Muscle layer of colon (tissue), 2 donors: Measurements from ENCODE around the gene ZMYND11.

Experiments
- H3K27ac ChIP-seq: one replicate; pipeline ENCODE4 v1.7.0; 2013; ENCODE audit warnings: low read depth, mild to moderate bottlenecking, low read length, moderate library complexity
- H3K27me3 ChIP-seq, 2 donors: one replicate each; pipeline ENCODE4 v1.7.0; 2013; ENCODE audit warnings: low read length in 2 of 2, mild to moderate bottlenecking in 2 of 2; ENCODE audit not compliant: insufficient read depth in 2 of 2, control insufficient read depth in 1 of 2
- H3K36me3 ChIP-seq: one replicate; pipeline ENCODE4 v1.7.0; 2013; ENCODE audit warnings: mild to moderate bottlenecking, low read length; ENCODE audit not compliant: insufficient read depth
- H3K4me1 ChIP-seq: one replicate; pipeline ENCODE4 v1.7.0; 2013; ENCODE audit warnings: mild to moderate bottlenecking, low read length; ENCODE audit not compliant: insufficient read depth
- H3K4me3 ChIP-seq, 2 donors: one replicate each; pipeline ENCODE4 v1.7.0; 2013; ENCODE audit warnings: low read length in 2 of 2, low read depth in 1 of 2, mild to moderate bottlenecking in 1 of 2, moderate library complexity in 1 of 2
- H3K9ac ChIP-seq: one replicate; pipeline ENCODE4 v1.7.0; 2013; ENCODE audit warnings: low read length
- H3K9me3 ChIP-seq: one replicate; pipeline ENCODE4 v1.7.0; 2013; ENCODE audit warnings: mild to moderate bottlenecking, low read length
- donor health status: abdominal sarcoma.
- donor health status: Adenocarcinoma of cecum.

ZMYND11 gene

GRCh38 chr10:135132-135600 lies at the start of gene ZMYND11:
ZMYND11 (plus strand) TSS chr10:135455; CDS start chr10:180013, 44,558 bp downstream.
- no peaks in the 10 kb centered on the region for H3K27me3 ChIP-seq
- H3K9ac ChIP-seq = peak within 1 kb of the TSS; percentile 57
- no peaks in the 10 kb centered on the region for H3K36me3 ChIP-seq
- H3K9me3 ChIP-seq = no peaks in the 10 kb centered on the region
- H3K4me3 ChIP-seq = peak within 1 kb of the TSS; percentile 77 to 90
- H3K27ac ChIP-seq = peak within 1 kb of the TSS; percentile 82
- H3K4me1 ChIP-seq = peaks cover 31% of the 10 kb centered on the region

- Histone ChIP-seq H3K27me3 (no peaks in the 10 kb centered on the region), H3K9ac (no peak overlapping the region), H3K4me1 (no peaks in the 10 kb centered on the region), H3K27ac (no peak overlapping the region), H3K36me3 (no peaks in the 10 kb centered on the region), H3K9me3 (no peaks in the 10 kb centered on the region), H3K4me3 (no peak overlapping the region)
Measured at GRCh38 chr10:86031-86430, 49.2 kb upstream of the ZMYND11 start.

GRCh38 chr10:87177-88080 lies 47.8 kb upstream of the ZMYND11 start:
- Histone ChIP-seq H3K9ac (no peak overlapping the region), H3K4me1 (no peaks in the 10 kb centered on the region), H3K27me3 (peaks cover 0 to 6% of the 10 kb centered on the region in 2 donors), H3K9me3 (no peaks in the 10 kb centered on the region), H3K36me3 (no peaks in the 10 kb centered on the region), H3K4me3 (no peak overlapping the region), H3K27ac (no peak overlapping the region)

- Histone ChIP-seq H3K4me1 (no peaks in the 10 kb centered on the region), H3K36me3 (no peaks in the 10 kb centered on the region), H3K4me3 (no peak overlapping the region), H3K27ac (no peak overlapping the region), H3K9me3 (no peaks in the 10 kb centered on the region), H3K27me3 (peaks cover 0 to 6% of the 10 kb centered on the region in 2 donors), H3K9ac (no peak overlapping the region)
Measured at GRCh38 chr10:88253-88652, 47.0 kb upstream of the ZMYND11 start.

DNA sequence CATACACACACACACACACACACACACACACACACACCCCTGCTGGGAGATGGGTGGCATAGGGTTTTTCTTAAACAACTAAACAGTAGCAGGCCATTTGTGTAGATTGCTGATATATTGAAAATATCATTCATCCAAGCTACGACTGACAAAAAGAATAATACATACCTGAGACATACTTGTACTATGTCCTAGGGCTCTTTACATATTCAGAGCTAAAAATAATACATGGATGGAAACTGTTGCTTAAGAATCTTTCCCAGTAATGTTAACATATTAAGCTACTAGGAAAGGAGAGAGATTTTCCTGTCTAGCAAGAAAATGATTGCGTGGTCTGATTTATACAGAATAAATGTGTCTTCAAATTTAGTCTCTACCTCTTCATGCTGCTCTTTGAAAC lies 46.0 kb upstream of the ZMYND11 start:
- H3K27ac ChIP-seq = no peak overlapping the region

GRCh38 chr10:90161-90560 lies 45.1 kb upstream of the ZMYND11 start:
- Histone ChIP-seq H3K27me3 (peaks cover 0 to 6% of the 10 kb centered on the region in 2 donors), H3K27ac (no peak overlapping the region), H3K36me3 (no peaks in the 10 kb centered on the region), H3K9me3 (no peaks in the 10 kb centered on the region), H3K4me1 (no peaks in the 10 kb centered on the region), H3K4me3 (no peak overlapping the region), H3K9ac (no peak overlapping the region)

More for the DNA sequence above, 46.0 kb upstream of the ZMYND11 start:
- Histone ChIP-seq H3K27me3 (peaks cover 0 to 6% of the 10 kb centered on the region in 2 donors), H3K4me1 (no peaks in the 10 kb centered on the region), H3K9ac (no peak overlapping the region), H3K36me3 (no peaks in the 10 kb centered on the region), H3K4me3 (no peak overlapping the region), H3K9me3 (no peaks in the 10 kb centered on the region)

- H3K36me3 ChIP-seq = no peaks in the 10 kb centered on the region
- no peaks in the 10 kb centered on the region for H3K4me1 ChIP-seq
- no peak overlapping the region for H3K27ac ChIP-seq
- H3K9ac ChIP-seq = no peak overlapping the region
- H3K9me3 ChIP-seq = no peaks in the 10 kb centered on the region
- H3K4me3 ChIP-seq = no peak overlapping the region
- peaks cover 0 to 6% of the 10 kb centered on the region in 2 donors for H3K27me3 ChIP-seq
Measured at GRCh38 chr10:91313-91712, 43.9 kb upstream of the ZMYND11 start.

- Histone ChIP-seq H3K36me3 (no peaks in the 10 kb centered on the region), H3K4me1 (no peaks in the 10 kb centered on the region), H3K27ac (no peak overlapping the region), H3K9me3 (no peaks in the 10 kb centered on the region), H3K27me3 (peaks cover 0 to 6% of the 10 kb centered on the region in 2 donors), H3K9ac (no peak overlapping the region), H3K4me3 (no peak overlapping the region)
Measured at GRCh38 chr10:92153-92552, 43.1 kb upstream of the ZMYND11 start.

DNA sequence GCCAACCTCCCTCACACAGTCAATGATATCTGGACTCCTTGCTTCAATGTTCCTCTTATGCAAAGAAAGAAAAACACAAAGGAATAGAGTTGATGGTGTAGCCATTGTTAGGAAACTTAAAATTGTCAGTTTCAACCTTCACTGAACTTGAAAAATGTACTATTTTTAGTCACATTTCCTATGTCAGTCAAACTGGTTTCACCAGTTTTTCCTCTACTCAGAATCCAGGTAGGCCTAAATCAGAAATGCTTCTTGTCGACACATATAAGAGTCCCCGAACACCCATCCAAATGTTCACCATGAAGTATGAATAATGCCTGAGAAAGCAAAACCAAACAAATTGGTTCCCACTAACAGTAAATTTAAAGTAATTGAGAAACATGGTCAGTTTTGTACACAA lies 42.4 kb upstream of the ZMYND11 start:
- Histone ChIP-seq H3K27me3 (peaks cover 0 to 6% of the 10 kb centered on the region in 2 donors), H3K27ac (no peak overlapping the region), H3K4me3 (no peak overlapping the region), H3K9ac (no peak overlapping the region), H3K36me3 (no peaks in the 10 kb centered on the region), H3K9me3 (no peaks in the 10 kb centered on the region), H3K4me1 (no peaks in the 10 kb centered on the region)

DNA sequence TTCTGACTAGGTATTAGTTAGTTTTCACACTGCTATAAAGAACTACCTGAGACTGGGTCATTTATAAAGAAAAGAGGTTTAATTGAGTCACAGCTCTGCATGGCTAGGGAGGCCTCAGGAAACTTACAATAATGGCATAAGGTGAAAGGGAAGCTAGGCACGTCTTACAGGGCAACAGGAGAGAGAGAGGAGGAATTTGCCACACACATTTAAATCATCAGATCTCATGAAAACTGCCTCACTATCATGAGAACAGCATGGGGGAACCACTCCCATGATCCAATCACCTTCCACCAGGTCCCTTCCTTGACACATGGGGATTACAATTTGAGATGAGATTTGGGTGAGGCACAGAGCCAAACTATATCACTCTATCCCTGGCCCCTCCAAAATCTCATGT lies 40.6 kb upstream of the ZMYND11 start:
- H3K4me1 ChIP-seq = no peaks in the 10 kb centered on the region
- H3K27ac ChIP-seq = no peak overlapping the region
- no peak overlapping the region for H3K9ac ChIP-seq
- H3K9me3 ChIP-seq = no peaks in the 10 kb centered on the region
- no peaks in the 10 kb centered on the region for H3K36me3 ChIP-seq
- no peak overlapping the region for H3K4me3 ChIP-seq
- H3K27me3 ChIP-seq = peaks cover 0 to 6% of the 10 kb centered on the region in 2 donors

GRCh38 chr10:95356-96115 lies 39.7 kb upstream of the ZMYND11 start:
- Histone ChIP-seq H3K27me3 (peaks cover 0 to 6% of the 10 kb centered on the region in 2 donors), H3K9me3 (no peaks in the 10 kb centered on the region), H3K9ac (no peak overlapping the region), H3K36me3 (no peaks in the 10 kb centered on the region), H3K27ac (no peak overlapping the region), H3K4me3 (no peak overlapping the region), H3K4me1 (no peaks in the 10 kb centered on the region)
